Ovary (tissue), 9 donors: ENCODE data around the gene LRRC14B. TPM values are rescaled to one million over a fixed set of nuclear protein-coding genes. Genes with fewer than 3 reads are reported as not detected.

ENCODE experiments used
- DNase-seq, 5 donors: peaks; one replicate each; pipeline ENCODE4 v3.0.0-alpha.2; 2019 to 2020
- H3K27ac ChIP-seq, 2 donors: fragments of 200-600 bp; one replicate each; pipeline versions ENCODE4 v1.5.1 to v1.8.0; 2019 to 2022
- H3K27me3 ChIP-seq: fragments of 200-600 bp; one replicate; pipeline ENCODE4 v1.8.0; 2022
- H3K36me3 ChIP-seq: fragments of 200-600 bp; sonication (generic); one replicate; pipeline ENCODE4 v1.5.1; 2019
- H3K4me1 ChIP-seq: one replicate; pipeline ENCODE4 v1.8.1; 2013; ENCODE audit warnings: mild to moderate bottlenecking, moderate library complexity; ENCODE audit not compliant: insufficient read depth
- H3K4me3 ChIP-seq: fragments of 200-600 bp; sonication (generic); one replicate; pipeline ENCODE4 v1.5.1; 2017
- H3K9me3 ChIP-seq, 2 donors: fragments of 200-600 bp in 1 of 2; sonication (generic) in 1 of 2; one replicate each; pipeline versions ENCODE4 v1.5.1 to v1.8.1; 2013 to 2019; ENCODE audit warnings: mild to moderate bottlenecking in 1 of 2, moderate library complexity in 1 of 2
- EP300 ChIP-seq: sonication (generic); formaldehyde crosslinking; IDR thresholded peaks from one replicate; pipeline ENCODE4 v1.6.1; 2017; ENCODE audit warnings: antibody characterized with exemption
- POLR2A ChIP-seq: fragments of 450-650 bp; IDR thresholded peaks from one replicate; pipeline ENCODE4 v1.6.1; 2017; ENCODE audit warnings: antibody characterized with exemption, mild to moderate bottlenecking, moderate library complexity
- WGBS, 3 donors: extraction: QIAGEN DNeasy Blood & Tissue Kit in 1 of 3; methylation state at CpG; one replicate each; pipeline versions ENCODE4 v1.1.5 to v1.1.7; 2013 to 2017; 5-methylcytosine and 5-hydroxymethylcytosine counted together
- intact Hi-C, 4 donors: fragments of 100-400 bp; cut with DNase I; formaldehyde crosslinking; loops; one replicate each; pipeline versions ENCODE4 v1.11.0 to v1.15.1; 2022 to 2023
- polyA plus RNA-seq, 2 donors: library from polyadenylated mRNA; stranded (reverse); fragments of 200-250 nt in 1 of 2; fragments of 350-450 nt in 1 of 2; fragmentation: Illumina TruSeq in 1 of 2; extraction: RNeasy Lipid Tissue Mini Kit (QIAGEN cat#74804) in 1 of 2; gene quantifications; one replicate each; pipeline ENCODE4 v1.2.3, GENCODE V29; 2013 to 2014
- total RNA-seq, 7 donors: library from RNA; depleted of rRNA in 2 of 7; stranded (reverse); fragments of >200 nt in 2 of 7; fragmentation: NEBNext Ultra II Directional in 3 of 7; extraction: Animal tissue kit (Norgen Biotek cat#: 25700) in 3 of 7; gene quantifications; one replicate each; pipeline versions ENCODE4 v1.1.0 to v1.2.4, GENCODE V29; 2016 to 2023
- TF ChIP-seq, protein P1 (sequence below), 3 donors: fragments of 450-650 bp in 2 of 3; fragments of 200-600 bp in 1 of 3; IDR thresholded peaks; one replicate each; pipeline versions ENCODE4 v1.5.1 to v1.8.0; 2016 to 2022; ENCODE audit warnings: antibody characterized with exemption in 3 of 3, mild to moderate bottlenecking in 1 of 3
- donor health status: DM: no; HTN: no; CAD: no; lungs with moderate emphysema.
- donor health status: DM: no; HTN: no; CAD: no.
- donor health status: Bipolar disorder and iron deficiency.
- donor health status: DM: yes; HTN: yes; CAD: no.
- donor health status: DM: no; HTN: no; CAD: no.
- donor health status: DM: yes; HTN: yes; CAD: no.

The LRRC14B gene
- total and polyA plus RNA-seq, 9 donors = 0.04 to 0.92 (median 0.38) TPM; not detected in 6

DNA sequence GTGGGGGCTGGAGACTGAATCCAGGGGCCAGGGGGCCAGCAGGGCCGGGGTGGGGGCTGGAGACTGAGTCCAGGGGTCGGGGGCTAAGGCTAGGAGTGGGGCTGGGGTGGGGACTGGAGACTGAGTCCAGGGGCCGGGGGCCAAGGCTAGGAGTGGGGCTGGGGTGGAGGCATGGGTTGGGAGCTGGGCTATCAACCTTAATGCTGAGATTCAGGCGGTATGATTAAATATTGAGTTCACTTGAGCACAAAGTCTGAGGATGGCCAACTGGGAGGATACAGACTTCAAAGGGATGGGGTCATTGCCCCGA lies 17.0 kb upstream of the LRRC14B start:
- H3K9me3 ChIP-seq = no peaks in the 10 kb centered on the region
- H3K36me3 ChIP-seq = no peaks in the 10 kb centered on the region
- 88 to 92% (median 89%) methylated on average over 5 of the region's 5 CpGs for WGBS, 3 donors
- TF ChIP-seq EP300 (no peak), POLR2A (no peak)
- TF ChIP-seq, protein P1, sequence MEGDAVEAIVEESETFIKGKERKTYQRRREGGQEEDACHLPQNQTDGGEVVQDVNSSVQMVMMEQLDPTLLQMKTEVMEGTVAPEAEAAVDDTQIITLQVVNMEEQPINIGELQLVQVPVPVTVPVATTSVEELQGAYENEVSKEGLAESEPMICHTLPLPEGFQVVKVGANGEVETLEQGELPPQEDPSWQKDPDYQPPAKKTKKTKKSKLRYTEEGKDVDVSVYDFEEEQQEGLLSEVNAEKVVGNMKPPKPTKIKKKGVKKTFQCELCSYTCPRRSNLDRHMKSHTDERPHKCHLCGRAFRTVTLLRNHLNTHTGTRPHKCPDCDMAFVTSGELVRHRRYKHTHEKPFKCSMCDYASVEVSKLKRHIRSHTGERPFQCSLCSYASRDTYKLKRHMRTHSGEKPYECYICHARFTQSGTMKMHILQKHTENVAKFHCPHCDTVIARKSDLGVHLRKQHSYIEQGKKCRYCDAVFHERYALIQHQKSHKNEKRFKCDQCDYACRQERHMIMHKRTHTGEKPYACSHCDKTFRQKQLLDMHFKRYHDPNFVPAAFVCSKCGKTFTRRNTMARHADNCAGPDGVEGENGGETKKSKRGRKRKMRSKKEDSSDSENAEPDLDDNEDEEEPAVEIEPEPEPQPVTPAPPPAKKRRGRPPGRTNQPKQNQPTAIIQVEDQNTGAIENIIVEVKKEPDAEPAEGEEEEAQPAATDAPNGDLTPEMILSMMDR (IDR thresholded peaks at IDR 0.05) = no peak
- H3K27me3 ChIP-seq = no peaks in the 10 kb centered on the region
- H3K4me1 ChIP-seq = peaks cover 12% of the 10 kb centered on the region
- no peak overlapping the region for H3K27ac ChIP-seq
- H3K4me3 ChIP-seq = no peak overlapping the region
- intact Hi-C loops = no loop called here
- DNase-seq = no peak

DNA sequence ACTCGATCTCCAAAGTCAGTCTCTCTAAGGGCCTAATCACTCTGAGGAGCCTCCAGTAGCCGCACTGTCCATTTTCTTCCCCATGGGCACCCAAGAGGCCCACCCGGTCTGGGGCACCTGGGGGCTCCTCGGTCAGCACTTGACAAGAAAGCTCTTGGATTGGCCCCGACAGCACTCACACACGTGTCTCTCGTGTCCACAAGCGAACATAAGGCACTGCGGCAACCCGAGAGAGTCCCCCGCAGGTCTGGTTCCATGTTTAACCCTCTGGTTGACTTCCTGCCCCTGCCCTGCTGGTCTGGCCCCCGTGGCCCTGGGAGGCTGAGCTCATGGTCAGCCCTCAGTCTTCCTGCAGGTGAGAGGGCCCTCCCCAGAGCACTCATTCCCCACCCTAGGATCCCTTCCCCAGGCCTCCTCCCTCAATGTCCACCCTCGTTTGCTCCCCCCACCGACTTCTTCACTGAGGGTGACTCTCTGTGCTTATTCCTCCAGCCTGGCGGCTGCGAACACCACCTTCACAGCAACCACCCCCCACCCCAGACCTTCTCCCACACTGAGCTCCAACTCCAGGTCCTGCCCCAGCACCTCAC lies 16.3 kb upstream of the LRRC14B start:
- 92 to 95% (median 93%) methylated on average over 16 of the region's 16 CpGs for WGBS, 3 donors
- TF ChIP-seq POLR2A (no peak), EP300 (no peak)
- TF ChIP-seq, protein P1 (IDR thresholded peaks at IDR 0.05) = no peak
- DNase-seq = peak in 2 of 5 donors; percentile 11 to 27

DNA sequence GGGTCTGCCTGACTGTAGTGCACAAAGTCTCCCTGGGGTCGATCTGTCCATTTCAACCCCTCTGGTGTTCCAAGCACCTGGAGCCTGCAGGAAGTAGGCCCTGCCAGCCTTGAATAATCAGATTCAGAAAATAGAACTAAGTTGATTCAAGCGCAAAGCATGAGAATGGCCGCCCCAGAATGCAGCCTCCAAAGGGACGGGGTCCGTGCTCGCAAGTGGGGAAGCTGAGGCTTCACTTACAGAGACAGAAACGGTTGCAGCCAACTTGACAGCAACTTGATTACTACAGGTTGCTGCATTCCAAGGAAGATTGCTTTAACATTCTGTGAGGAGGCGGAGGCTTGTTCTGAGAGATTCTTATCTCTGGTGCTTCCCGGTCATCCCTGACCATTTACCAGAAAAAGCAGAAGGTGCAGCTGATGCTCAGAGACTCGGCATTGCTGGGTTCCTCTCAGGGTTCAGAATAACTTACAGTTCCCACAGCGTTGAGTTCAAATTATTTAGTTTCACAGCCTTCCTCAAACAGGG lies 14.9 kb upstream of the LRRC14B start:
- Histone ChIP-seq H3K4me3 (no peak overlapping the region), H3K27me3 (no peaks in the 10 kb centered on the region), H3K4me1 (peaks cover 4% of the 10 kb centered on the region), H3K9me3 (no peaks in the 10 kb centered on the region), H3K36me3 (no peaks in the 10 kb centered on the region), H3K27ac (no peak overlapping the region)
- WGBS, 3 donors = 79 to 84% (median 83%) methylated on average over 11 of the region's 11 CpGs
- TF ChIP-seq POLR2A (no peak), EP300 (no peak)
- TF ChIP-seq, protein P1 (IDR thresholded peaks at IDR 0.05) = no peak
- intact Hi-C loops = no loop called here
- DNase-seq = no peak

More for the DNA sequence above, 16.3 kb upstream of the LRRC14B start:
- no peaks in the 10 kb centered on the region for H3K9me3 ChIP-seq
- no peaks in the 10 kb centered on the region for H3K27me3 ChIP-seq
- no peak overlapping the region for H3K27ac ChIP-seq
- intact Hi-C loops = no loop called here
- no peaks in the 10 kb centered on the region for H3K36me3 ChIP-seq
- peaks cover 6% of the 10 kb centered on the region for H3K4me1 ChIP-seq
- no peak overlapping the region for H3K4me3 ChIP-seq

DNA sequence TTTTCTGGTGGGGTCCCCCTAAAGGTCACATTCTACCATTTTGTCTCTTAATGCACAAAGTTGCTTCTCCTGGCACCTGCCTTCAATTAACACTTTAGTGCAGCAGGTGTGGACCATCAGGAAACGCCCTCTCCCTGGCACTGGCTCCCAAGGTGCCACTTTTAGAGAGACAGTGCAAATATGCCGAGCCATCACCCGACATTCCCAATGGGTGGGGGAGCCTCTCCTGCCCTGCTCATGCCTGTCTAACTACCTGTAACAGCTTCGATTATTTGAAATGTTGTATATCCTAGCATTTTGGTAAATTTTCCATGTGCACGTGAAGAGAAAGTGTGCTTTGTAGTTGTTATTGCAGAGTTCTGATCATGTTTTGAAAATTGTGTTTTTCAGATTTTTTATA lies 13.2 kb upstream of the LRRC14B start:
- Histone ChIP-seq H3K9me3 (no peaks in the 10 kb centered on the region), H3K27ac (no peak overlapping the region), H3K27me3 (no peaks in the 10 kb centered on the region), H3K4me1 (no peaks in the 10 kb centered on the region), H3K36me3 (no peaks in the 10 kb centered on the region), H3K4me3 (no peak overlapping the region)
- intact Hi-C loops = no loop called here
- no peak for TF ChIP-seq POLR2A
- TF ChIP-seq EP300 = no peak
- TF ChIP-seq, protein P1 (IDR thresholded peaks at IDR 0.05) = no peak
- WGBS, 3 donors = 72 to 80% (median 73%) methylated on average over 5 of the region's 5 CpGs
- DNase-seq = no peak
